SKM-1 (cell line): ENCODE results near the gene PLPP4.

Experiments
- DNase-seq: peaks from one replicate; lab custom pipeline; 2025; ENCODE audit not compliant: unreplicated experiment; lab: John Stamatoyannopoulos, UW

The PLPP4 gene

GRCh38 chr10:120607016-120607709 is 150.1 kb downstream of the PLPP4 start:
- DNase-seq, result no peak

DNA sequence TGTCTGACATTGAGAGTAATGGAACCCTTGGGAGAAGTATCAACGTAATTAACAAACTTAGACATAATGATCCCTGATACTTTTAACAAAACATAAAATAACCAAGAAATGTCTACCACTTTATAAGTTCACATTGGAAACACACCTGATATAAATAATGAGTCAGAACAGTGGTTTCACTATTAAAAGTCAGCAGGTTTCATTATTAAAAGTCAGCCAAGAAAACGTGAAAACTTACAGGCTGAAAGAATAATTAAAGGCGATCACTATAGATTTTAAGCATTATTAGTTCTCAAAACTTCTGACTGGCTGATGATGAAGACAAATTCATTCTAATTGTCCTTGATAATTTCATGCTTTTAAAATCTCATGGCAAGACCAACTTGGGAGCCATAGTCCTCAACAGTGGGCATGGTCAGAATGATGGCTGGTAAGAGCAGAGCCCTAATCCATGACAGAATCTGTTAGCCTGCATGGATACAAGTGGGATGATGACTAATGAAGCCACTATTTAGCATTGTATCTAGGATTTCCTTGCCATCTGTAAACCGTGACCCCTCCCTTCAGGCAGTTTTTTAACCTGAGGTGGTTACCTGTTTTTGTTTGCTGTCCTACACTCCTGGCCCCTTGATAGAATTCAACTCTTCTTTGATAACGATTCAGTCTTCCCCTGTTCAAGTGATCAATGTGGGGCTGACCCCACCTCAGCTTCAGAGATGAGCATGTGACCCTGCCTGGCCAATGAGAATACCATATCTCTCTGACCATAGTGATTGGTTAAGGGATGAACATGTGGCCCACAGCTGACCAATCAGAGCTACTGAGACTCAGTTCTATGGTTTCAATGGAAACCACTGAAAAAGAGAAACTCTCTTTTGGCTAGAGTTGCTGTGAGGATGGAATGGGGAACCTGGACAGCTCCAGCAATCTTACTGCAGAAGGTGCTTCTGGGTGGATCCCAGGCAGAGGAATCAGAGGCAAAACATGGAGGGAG is 151.0 kb downstream of the PLPP4 start:
- no peak for DNase-seq

DNA sequence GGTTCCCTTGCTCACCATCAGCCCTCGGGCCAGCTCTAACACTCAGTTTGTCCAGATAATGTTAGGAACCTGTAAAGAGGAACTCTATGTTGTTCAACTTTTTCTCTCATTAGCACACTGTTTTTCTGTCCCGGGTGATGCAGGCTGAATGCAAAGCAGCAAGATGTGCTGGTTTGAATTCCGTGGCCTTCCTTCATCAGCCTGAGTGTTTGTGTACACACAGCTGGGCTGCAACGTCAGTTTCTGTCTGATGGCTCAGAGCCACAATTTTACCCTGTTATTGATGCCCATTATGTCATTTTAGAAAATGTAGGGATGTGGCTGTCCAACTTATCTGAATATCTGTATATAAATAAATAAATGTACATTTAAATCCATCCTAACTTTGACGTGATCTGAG is 152.0 kb downstream of the PLPP4 start:
- DNase-seq, result no peak

DNA sequence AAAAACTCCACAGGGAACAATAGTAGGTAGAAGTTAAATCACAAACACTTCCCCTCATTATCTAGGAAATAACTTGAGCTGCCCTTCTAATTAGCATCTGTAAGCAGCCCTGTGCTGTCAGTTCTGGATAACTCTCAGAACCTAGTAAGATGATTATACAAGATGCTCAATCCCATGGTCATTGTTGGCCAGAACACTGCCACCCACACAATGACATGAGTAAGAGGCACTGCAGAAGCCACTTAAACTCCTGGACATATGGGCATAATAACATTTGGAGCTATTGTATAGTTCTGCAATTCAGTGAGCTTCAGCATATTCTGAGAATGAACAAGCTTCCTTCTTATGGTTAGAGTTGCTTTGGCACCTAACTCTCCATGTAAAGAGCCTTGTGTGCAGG is 153.8 kb downstream of the PLPP4 start:
- no peak for DNase-seq

DNA sequence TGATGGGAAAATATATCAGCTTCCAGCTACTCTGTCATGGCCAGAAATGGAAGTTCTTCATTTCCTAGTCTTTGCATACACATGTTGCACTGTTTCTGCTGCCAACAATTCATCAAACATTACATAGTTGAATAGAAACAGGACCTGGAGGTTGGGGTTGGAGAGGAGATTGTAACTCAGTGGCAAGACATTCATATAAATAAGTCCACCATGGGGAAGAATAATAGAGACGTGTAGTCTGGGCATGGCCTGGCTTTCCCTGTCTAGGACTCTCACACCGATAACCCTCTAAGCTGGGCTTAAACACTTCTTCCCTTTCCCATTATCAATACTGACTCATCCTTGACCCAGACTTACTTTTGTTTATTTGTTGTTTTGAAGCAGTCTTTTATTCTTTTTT is 155.7 kb downstream of the PLPP4 start:
- no peak for DNase-seq

GRCh38 chr10:120613180-120613579 is 156.2 kb downstream of the PLPP4 start:
- DNase-seq, result no peak

DNA sequence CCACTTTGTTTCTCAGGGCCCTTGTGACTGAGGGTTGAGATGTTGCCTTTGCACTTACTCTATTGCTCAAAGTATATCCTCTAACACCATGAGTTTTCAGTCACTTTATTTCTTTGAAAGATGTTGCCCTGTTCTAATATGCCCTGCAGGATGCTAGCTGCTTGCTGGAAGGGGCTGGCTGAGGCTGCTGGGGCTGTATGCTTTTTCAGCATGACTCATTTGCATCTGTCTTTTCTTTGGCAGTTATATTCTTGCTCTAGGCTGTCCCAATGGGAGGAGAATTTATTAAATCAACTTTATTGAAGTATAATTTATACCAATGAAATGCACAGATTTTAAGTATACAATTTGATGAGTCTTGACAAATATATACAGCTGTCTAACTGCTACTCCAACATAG is 157.7 kb downstream of the PLPP4 start:
- DNase-seq, result no peak

GRCh38 chr10:120616311-120616911 is 159.4 kb downstream of the PLPP4 start:
- DNase-seq, result no peak

DNA sequence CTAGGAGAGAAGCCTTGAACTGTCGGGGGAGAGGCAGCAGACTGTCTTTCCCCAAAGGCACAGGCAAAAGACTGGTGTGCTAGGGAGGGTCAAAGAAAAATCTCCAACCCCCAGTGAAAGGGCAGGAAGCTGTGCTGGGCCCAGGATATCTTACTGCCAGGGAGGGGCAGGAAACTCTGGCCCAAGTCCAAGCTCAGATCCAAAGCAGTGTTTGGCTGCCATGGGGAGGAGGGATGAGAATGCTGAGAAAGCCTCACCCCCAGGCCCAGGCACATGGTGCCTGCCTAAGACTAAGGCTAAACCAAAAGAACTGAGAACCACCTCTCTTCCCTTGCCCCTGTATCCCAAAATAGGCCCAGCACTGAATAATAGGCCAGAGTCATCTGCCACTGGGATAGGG is 171.2 kb downstream of the PLPP4 start:
- DNase-seq, result no peak

- no peak for DNase-seq
These were observed 173.2 kb downstream of the PLPP4 start for GRCh38 chr10:120630266-120630665.

DNA sequence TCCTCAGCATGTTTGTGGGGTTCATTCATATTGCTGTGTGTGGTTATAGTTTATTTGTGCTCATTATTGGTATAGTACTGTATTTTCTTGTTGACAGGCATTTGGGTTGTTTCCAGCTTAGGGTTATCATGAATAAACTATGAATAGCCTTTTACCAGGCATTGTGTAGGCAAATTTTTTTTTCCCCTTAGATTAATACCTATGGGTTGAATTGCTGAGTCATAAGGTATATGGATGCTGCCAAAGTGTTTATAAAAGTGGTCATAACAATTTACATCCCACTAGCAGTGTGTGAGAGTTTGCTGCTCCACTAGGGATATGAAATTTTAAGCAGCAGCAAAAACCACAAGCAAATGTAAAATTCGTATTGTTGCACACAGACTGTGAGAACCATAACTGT is 175.0 kb downstream of the PLPP4 start:
- no peak for DNase-seq

GRCh38 chr10:120632942-120633341 is 175.9 kb downstream of the PLPP4 start:
- DNase-seq, result no peak

GRCh38 chr10:120634659-120635058 is 177.6 kb downstream of the PLPP4 start:
- no peak for DNase-seq
